ENCODE results near the gene PSMA2.

The PSMA2 gene

GRCh38 chr7:42964849-42965805 lies 33.2 kb upstream of the PSMA2 start:
- Histone ChIP-seq H3K4me3 (replicated peaks; ENCODE audit: insufficient read depth, low read length) (no peak overlapping the region), H3K27me3 (ENCODE audit: insufficient read depth, poor library complexity, severe bottlenecking) (peaks cover 4% of the 10 kb centered on the region), H3K27ac (replicated peaks) (no peak overlapping the region)
- TF ChIP-seq GABPA (IDR thresholded peaks at IDR 0.05; ENCODE audit: low read depth) (no peak), POLR2AphosphoS5 (IDR thresholded peaks at IDR 0.05; ENCODE audit: low read depth) (no peak), REST (IDR thresholded peaks at IDR 0.05; ENCODE audit: insufficient replicate concordance, low read depth) (no peak), SPI1 (IDR thresholded peaks at IDR 0.05; ENCODE audit: borderline replicate concordance, low read depth) (no peak)
- TF ChIP-seq, protein P1, sequence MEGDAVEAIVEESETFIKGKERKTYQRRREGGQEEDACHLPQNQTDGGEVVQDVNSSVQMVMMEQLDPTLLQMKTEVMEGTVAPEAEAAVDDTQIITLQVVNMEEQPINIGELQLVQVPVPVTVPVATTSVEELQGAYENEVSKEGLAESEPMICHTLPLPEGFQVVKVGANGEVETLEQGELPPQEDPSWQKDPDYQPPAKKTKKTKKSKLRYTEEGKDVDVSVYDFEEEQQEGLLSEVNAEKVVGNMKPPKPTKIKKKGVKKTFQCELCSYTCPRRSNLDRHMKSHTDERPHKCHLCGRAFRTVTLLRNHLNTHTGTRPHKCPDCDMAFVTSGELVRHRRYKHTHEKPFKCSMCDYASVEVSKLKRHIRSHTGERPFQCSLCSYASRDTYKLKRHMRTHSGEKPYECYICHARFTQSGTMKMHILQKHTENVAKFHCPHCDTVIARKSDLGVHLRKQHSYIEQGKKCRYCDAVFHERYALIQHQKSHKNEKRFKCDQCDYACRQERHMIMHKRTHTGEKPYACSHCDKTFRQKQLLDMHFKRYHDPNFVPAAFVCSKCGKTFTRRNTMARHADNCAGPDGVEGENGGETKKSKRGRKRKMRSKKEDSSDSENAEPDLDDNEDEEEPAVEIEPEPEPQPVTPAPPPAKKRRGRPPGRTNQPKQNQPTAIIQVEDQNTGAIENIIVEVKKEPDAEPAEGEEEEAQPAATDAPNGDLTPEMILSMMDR (IDR thresholded peaks at IDR 0.05; ENCODE audit: insufficient read depth, low read length), result no peak
- no peak for DNase-seq (ENCODE audit: low read depth in 1 of 2, low spot score in 1 of 2)

DNA sequence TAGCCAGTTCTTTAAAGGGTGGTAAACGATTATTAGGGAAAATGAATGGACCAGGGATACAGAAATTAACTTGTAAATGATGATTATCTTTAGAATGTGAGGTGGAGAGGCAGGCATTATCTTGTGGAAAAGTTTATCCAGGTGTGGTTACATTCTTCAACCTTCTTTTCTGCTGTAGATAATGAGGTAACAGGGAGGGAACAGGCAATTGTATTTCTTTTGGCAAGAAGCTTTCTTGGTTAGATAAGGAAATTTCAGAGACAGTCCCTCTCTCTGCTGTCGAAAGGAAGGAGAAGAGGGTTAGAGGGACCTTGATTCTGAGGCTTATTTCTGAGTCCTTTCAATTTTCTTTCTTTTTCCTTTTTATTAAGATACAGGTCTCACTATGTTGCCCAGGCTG lies 32.3 kb upstream of the PSMA2 start:
- H3K27ac ChIP-seq (replicated peaks), result no peak overlapping the region
- TF ChIP-seq GABPA (IDR thresholded peaks at IDR 0.05; ENCODE audit: low read depth) (no peak), SPI1 (IDR thresholded peaks at IDR 0.05; ENCODE audit: borderline replicate concordance, low read depth) (no peak), REST (IDR thresholded peaks at IDR 0.05; ENCODE audit: insufficient replicate concordance, low read depth) (no peak), POLR2AphosphoS5 (IDR thresholded peaks at IDR 0.05; ENCODE audit: low read depth) (no peak)
- TF ChIP-seq, protein P1 (IDR thresholded peaks at IDR 0.05; ENCODE audit: insufficient read depth, low read length), result no peak
- H3K27me3 ChIP-seq (ENCODE audit: insufficient read depth, poor library complexity, severe bottlenecking), result peaks cover 4% of the 10 kb centered on the region

GRCh38 chr7:42961170-42961569 lies 29.2 kb upstream of the PSMA2 start:
- DNase-seq (ENCODE audit: low read depth in 1 of 2, low spot score in 1 of 2), result no peak

More for the DNA sequence above, 32.3 kb upstream of the PSMA2 start:
- no peak overlapping the region for H3K4me3 ChIP-seq (replicated peaks; ENCODE audit: insufficient read depth, low read length)
- no peak for DNase-seq (ENCODE audit: low read depth in 1 of 2, low spot score in 1 of 2)

More at GRCh38 chr7:42961170-42961569, 29.2 kb upstream of the PSMA2 start:
- no peak overlapping the region for H3K4me3 ChIP-seq (replicated peaks; ENCODE audit: insufficient read depth, low read length)
- no peaks in the 10 kb centered on the region for H3K27me3 ChIP-seq (ENCODE audit: insufficient read depth, poor library complexity, severe bottlenecking)
- no peak overlapping the region for H3K27ac ChIP-seq (replicated peaks)
- TF ChIP-seq POLR2AphosphoS5 (IDR thresholded peaks at IDR 0.05; ENCODE audit: low read depth) (no peak), SPI1 (IDR thresholded peaks at IDR 0.05; ENCODE audit: borderline replicate concordance, low read depth) (no peak), REST (IDR thresholded peaks at IDR 0.05; ENCODE audit: insufficient replicate concordance, low read depth) (no peak), GABPA (IDR thresholded peaks at IDR 0.05; ENCODE audit: low read depth) (no peak)
- TF ChIP-seq, protein P1 (IDR thresholded peaks at IDR 0.05; ENCODE audit: insufficient read depth, low read length), result no peak

Measured in HL-60 (cell line).